GM12874 (cell line): ENCODE data around the gene BEST1.

Experiments
- TF ChIP-seq, protein P1 (sequence below): IDR thresholded peaks from 2 replicates; pipeline ENCODE4 v1.5.1; 2011; ENCODE audit warnings: low read depth, mild to moderate bottlenecking, control low read depth, low read length, moderate library complexity; ENCODE audit not compliant: insufficient read depth

The BEST1 gene

DNA sequence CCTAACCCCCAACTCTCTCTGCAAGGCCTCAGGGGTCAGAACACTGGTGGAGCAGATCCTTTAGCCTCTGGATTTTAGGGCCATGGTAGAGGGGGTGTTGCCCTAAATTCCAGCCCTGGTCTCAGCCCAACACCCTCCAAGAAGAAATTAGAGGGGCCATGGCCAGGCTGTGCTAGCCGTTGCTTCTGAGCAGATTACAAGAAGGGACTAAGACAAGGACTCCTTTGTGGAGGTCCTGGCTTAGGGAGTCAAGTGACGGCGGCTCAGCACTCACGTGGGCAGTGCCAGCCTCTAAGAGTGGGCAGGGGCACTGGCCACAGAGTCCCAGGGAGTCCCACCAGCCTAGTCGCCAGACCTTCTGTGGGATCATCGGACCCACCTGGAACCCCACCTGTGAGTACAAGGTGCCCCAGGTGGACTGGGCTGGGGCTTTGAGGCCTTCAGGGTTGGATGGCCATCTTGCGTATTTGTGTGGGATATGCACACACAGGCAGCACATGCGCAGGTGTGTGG lies at the start of gene BEST1:
BEST1 (plus strand) TSS at position 317 of the 513 bp plus-strand sequence. CDS start 1,456 bp downstream, outside the sequence.
- TF ChIP-seq, protein P1, sequence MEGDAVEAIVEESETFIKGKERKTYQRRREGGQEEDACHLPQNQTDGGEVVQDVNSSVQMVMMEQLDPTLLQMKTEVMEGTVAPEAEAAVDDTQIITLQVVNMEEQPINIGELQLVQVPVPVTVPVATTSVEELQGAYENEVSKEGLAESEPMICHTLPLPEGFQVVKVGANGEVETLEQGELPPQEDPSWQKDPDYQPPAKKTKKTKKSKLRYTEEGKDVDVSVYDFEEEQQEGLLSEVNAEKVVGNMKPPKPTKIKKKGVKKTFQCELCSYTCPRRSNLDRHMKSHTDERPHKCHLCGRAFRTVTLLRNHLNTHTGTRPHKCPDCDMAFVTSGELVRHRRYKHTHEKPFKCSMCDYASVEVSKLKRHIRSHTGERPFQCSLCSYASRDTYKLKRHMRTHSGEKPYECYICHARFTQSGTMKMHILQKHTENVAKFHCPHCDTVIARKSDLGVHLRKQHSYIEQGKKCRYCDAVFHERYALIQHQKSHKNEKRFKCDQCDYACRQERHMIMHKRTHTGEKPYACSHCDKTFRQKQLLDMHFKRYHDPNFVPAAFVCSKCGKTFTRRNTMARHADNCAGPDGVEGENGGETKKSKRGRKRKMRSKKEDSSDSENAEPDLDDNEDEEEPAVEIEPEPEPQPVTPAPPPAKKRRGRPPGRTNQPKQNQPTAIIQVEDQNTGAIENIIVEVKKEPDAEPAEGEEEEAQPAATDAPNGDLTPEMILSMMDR, result no peak

DNA sequence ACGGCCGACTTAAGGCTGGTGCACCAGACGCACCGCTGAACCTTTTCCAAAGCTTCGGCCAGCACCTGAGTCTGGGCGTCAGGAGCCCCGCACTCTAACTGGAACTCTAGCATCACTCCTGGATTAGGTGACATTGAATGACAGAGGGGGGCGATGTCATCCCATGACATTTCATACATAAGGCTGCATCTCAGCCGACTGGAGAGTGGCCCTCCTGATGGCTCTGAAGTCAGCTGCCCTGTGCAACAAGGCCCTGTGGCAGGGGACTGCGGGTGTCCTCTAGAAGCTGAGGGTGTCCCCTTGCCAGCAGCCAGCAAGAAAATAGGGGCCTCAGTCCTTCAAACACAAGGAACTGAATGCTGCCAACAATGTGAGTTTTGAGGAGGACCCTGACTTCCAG lies 48.8 kb upstream of the BEST1 start:
- TF ChIP-seq, protein P1, result no peak

DNA sequence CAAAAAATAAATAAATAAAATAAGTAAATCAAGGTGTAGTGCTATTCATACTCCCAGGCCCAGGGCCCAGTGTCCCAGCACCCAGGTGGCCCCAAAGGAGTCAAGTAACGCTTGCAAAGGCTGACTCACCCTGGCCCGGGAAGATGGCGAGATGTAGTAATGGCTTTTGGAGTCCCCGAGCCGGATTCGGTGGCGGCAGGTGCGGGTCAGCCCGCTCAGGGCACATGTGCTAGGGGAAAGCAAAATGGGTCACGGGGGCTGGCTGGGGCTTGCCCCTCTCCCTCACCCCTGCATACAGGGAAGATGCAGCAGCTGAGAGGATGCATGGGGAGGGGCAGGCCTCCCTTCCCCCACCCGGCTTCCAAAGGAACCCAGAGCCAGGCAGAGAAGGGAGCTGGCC lies 47.8 kb upstream of the BEST1 start:
- TF ChIP-seq, protein P1, result no peak

DNA sequence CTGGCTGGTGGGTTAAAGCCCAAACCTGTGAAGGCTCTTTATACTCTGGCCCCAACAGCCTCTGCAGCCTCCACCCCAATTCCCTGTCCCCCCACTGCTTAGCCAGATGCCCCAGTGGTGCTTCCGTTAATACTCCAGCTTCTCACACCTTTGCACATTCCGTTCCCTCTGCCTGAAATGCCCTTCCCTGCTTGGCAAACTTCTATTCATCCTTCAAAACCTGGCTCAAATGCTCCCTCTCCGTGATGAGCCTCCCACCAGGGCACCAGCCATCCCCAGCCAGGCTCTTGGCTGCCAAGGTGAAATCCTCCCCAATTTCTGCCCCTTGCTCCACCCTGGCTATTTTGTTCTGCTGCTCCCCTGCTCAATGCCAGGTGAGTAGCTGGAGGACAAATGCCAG lies 46.3 kb upstream of the BEST1 start:
- TF ChIP-seq, protein P1, result no peak

DNA sequence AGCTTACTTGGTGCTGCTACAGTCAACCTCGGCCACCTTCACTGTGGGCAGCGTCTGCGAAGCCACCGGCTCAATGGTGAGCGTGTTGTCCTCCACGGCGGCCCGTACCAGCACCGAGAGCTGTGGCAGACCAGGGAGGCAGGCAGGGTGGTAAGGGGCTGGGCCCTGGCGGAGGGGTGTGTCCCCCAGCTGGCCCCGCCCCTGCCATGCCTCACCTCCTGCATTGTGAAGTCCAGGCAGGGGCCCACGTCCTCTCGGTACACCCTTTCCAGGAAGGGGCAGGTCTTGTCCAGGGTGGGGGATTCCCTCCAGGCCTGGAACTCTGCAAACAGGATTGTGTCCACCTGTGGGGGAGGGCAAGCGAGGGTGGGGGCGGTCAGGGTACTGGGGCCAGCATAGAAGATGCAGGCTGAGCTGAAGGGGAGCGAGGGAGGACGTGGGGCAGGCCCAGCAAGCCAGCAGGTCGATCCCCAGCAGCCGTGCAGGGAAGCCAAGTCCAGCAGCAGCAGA lies 45.6 kb upstream of the BEST1 start:
- TF ChIP-seq, protein P1, result no peak

DNA sequence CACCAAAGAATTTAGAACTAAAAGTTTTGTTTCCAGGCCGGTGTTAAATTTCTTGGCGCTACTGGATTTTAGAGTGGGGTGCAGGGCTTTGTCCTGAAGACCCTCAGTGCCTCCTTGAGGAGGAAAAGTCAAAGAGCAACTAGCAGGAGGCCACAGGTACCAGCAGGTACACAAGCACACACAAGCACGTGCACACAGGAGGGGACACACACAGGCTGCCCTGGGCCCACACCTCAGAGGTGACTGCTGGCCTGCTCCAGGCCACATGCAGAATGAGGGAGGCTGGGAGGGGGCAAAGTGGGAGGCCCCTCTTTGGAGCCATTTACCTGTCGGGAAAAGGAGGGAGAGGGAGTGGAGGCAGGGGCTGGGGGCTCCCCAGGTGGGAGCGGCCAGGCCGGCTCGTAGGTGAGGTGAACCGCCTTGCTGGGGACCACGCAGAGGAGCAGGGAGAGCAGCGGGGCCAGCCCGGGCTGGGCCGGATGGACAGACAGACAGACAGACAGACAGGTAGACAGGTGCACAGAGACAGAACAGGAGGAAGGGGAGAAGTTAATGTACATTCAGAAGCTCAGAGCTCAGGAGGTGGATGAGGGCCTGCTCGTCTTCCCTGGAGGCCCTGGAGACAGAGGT lies 45.0 kb upstream of the BEST1 start:
- TF ChIP-seq, protein P1, result no peak

DNA sequence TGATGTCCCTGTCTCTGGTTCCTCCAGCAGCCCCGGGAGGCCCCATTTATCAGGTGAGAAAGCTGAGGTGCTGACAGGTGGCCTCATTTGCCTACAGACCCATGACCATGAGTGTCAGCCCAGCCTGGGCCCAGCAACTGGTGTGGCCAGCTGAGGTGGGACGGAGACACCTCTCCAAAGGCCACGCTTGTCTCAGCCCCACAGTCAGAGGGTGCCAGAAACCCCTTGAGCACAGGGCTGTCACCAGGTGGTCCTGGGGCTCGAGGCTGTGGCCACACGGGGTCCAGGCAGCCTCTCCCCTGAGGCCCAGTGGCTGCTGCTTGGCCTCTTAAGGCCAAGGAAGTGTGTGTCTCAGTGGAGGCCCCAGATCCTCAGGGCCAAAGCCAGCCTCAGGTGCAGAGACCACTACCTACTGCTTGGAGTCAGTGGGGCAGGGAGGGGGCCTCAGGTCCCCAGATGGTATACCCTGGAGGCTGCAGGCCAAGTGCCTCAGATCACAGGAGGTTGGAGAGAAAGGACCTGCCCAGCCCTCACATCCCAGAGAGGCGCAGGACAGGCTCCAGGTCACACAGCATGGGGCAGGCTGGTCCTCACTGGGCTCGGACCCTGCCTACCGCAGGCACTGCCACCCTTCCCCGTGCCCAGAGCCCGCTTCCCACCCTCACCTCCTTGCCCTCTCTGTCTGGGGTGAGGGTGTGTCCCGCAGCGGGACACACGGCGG lies 44.2 kb upstream of the BEST1 start:
- TF ChIP-seq, protein P1, result no peak
